GM13977 (cell line): ENCODE measurements around the gene ARHGAP33.

Experiments
- DNase-seq: peaks from one replicate; pipeline ENCODE4 v3.0.0; 2012; ENCODE audit warnings: low spot score
- CTCF ChIP-seq: IDR thresholded peaks from 2 replicates; pipeline ENCODE4 v1.5.1; 2012; ENCODE audit warnings: mild to moderate bottlenecking, control low read depth; ENCODE audit not compliant: insufficient read depth; ENCODE audit errors: extremely low read depth, missing control alignments
- in situ Hi-C: fragments of 300-500 bp; cut with MboI; formaldehyde crosslinking; loops from one replicate; pipeline ENCODE4 v1.12.0; 2022; ENCODE audit warnings: low sequenced_read_pairs, low pct_unique_long_range_greater_than_20kb, mixed read lengths, inconsistent platforms; ENCODE audit not compliant: unreplicated experiment

ARHGAP33 gene

GRCh38 chr19:35796645-35797542 lies 21.5 kb downstream of the ARHGAP33 start:
- no peak for TF ChIP-seq CTCF
- in situ Hi-C loops = no loop called here
- DNase-seq = no peak

GRCh38 chr19:35797663-35798062 lies 22.3 kb downstream of the ARHGAP33 start:
- TF ChIP-seq CTCF = no peak
- in situ Hi-C loops = no loop called here
- DNase-seq = no peak

- TF ChIP-seq CTCF = no peak
- in situ Hi-C loops = no loop called here
- DNase-seq = no peak
Observed at GRCh38 chr19:35801828-35802227, 26.5 kb downstream of the ARHGAP33 start.

GRCh38 chr19:35805526-35806102 lies 30.2 kb downstream of the ARHGAP33 start:
- in situ Hi-C loops = no loop called here
- TF ChIP-seq CTCF = no peak
- DNase-seq = no peak

GRCh38 chr19:35806597-35806996 lies 31.2 kb downstream of the ARHGAP33 start:
- no peak for DNase-seq
- no peak for TF ChIP-seq CTCF
- in situ Hi-C loops = no loop called here

GRCh38 chr19:35807633-35808032 lies 32.3 kb downstream of the ARHGAP33 start:
- TF ChIP-seq CTCF = no peak
- in situ Hi-C loops = no loop called here
- DNase-seq = no peak
